GM08714 (cell line): ENCODE data around the gene HIVEP2.

Experiments used
- H3K4me3 ChIP-seq: fragments of 200-500 bp; sonication (Bioruptor generic); 2 replicates; pipeline ENCODE4 v1.5.1; 2014; ENCODE audit warnings: mild to moderate bottlenecking, low read length, inconsistent platforms
- ZNF274 ChIP-seq: IDR thresholded peaks from 2 replicates; pipeline ENCODE4 v1.6.1; 2012; ENCODE audit warnings: mild to moderate bottlenecking, low read depth, low read length

Gene HIVEP2

GRCh38 chr6:142794424-142794823 lies 150.6 kb downstream of the HIVEP2 start:
- no peak overlapping the region for H3K4me3 ChIP-seq
- no peak for TF ChIP-seq ZNF274

- H3K4me3 ChIP-seq: no peak overlapping the region
- TF ChIP-seq ZNF274: no peak
These were observed 154.7 kb downstream of the HIVEP2 start for GRCh38 chr6:142790257-142790656.

GRCh38 chr6:142787422-142787821 lies 157.6 kb downstream of the HIVEP2 start:
- no peak for TF ChIP-seq ZNF274
- H3K4me3 ChIP-seq: no peak overlapping the region

- H3K4me3 ChIP-seq: no peak overlapping the region
- TF ChIP-seq ZNF274: no peak
These were observed 158.5 kb downstream of the HIVEP2 start for GRCh38 chr6:142786476-142786875.

GRCh38 chr6:142784344-142784743 lies 160.6 kb downstream of the HIVEP2 start:
- no peak overlapping the region for H3K4me3 ChIP-seq
- no peak for TF ChIP-seq ZNF274

GRCh38 chr6:142783499-142783898 lies 161.5 kb downstream of the HIVEP2 start:
- H3K4me3 ChIP-seq: no peak overlapping the region
- TF ChIP-seq ZNF274: no peak

- no peak overlapping the region for H3K4me3 ChIP-seq
- TF ChIP-seq ZNF274: no peak
These were observed 163.8 kb downstream of the HIVEP2 start for GRCh38 chr6:142781129-142781528.

- H3K4me3 ChIP-seq: no peak overlapping the region
- no peak for TF ChIP-seq ZNF274
These were observed 170.9 kb downstream of the HIVEP2 start for GRCh38 chr6:142773859-142774648.

GRCh38 chr6:142773324-142773723 lies 171.7 kb downstream of the HIVEP2 start:
- H3K4me3 ChIP-seq: no peak overlapping the region
- no peak for TF ChIP-seq ZNF274

GRCh38 chr6:142771162-142771561 lies 173.8 kb downstream of the HIVEP2 start:
- TF ChIP-seq ZNF274: no peak
- no peak overlapping the region for H3K4me3 ChIP-seq

GRCh38 chr6:142765306-142765705 lies 179.7 kb downstream of the HIVEP2 start:
- no peak for TF ChIP-seq ZNF274
- H3K4me3 ChIP-seq: no peak overlapping the region

- H3K4me3 ChIP-seq: no peak overlapping the region
- no peak for TF ChIP-seq ZNF274
These were observed 180.7 kb downstream of the HIVEP2 start for GRCh38 chr6:142764311-142764710.

- TF ChIP-seq ZNF274: no peak
- no peak overlapping the region for H3K4me3 ChIP-seq
These were observed 181.8 kb downstream of the HIVEP2 start for GRCh38 chr6:142763205-142763604.

- no peak for TF ChIP-seq ZNF274
- no peak overlapping the region for H3K4me3 ChIP-seq
These were observed 183.2 kb downstream of the HIVEP2 start for GRCh38 chr6:142761756-142762155.

GRCh38 chr6:142760152-142760551 lies 184.8 kb downstream of the HIVEP2 start:
- H3K4me3 ChIP-seq: no peak overlapping the region
- TF ChIP-seq ZNF274: no peak

- H3K4me3 ChIP-seq: no peak overlapping the region
- TF ChIP-seq ZNF274: no peak
These were observed 186.3 kb downstream of the HIVEP2 start for GRCh38 chr6:142758629-142759025.
